ENCODE data around the gene ZSWIM9.
A peak's percentile ranks its signal among the peaks of the same experiment; 100 is the strongest.

Gene ZSWIM9

DNA sequence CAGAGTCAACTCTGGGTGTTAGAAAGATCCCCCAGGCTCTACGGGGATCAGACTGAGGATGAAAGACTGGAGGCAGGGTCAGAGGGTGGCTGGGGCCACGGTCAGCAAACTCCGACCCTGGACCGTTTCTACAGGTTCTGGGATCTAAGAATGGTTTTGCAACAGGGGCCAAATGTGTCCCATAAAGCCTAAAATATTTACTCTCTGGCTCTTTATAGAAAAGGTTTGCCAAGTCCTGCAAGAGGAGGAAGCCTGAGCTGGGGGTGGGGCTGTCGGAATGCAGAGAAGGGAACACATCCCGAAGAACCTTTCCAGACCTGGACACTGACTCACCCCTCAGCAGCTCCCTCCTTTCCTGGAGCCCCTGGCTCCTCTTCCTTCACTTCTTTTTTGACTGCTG is 21.1 kb upstream of the ZSWIM9 start:
- H3K4me3 ChIP-seq (ENCODE audit: control insufficient read depth, low read depth, low read length): no peak overlapping the region
- no peak for DNase-seq (ENCODE audit: low read depth)
- TF ChIP-seq, protein P1, sequence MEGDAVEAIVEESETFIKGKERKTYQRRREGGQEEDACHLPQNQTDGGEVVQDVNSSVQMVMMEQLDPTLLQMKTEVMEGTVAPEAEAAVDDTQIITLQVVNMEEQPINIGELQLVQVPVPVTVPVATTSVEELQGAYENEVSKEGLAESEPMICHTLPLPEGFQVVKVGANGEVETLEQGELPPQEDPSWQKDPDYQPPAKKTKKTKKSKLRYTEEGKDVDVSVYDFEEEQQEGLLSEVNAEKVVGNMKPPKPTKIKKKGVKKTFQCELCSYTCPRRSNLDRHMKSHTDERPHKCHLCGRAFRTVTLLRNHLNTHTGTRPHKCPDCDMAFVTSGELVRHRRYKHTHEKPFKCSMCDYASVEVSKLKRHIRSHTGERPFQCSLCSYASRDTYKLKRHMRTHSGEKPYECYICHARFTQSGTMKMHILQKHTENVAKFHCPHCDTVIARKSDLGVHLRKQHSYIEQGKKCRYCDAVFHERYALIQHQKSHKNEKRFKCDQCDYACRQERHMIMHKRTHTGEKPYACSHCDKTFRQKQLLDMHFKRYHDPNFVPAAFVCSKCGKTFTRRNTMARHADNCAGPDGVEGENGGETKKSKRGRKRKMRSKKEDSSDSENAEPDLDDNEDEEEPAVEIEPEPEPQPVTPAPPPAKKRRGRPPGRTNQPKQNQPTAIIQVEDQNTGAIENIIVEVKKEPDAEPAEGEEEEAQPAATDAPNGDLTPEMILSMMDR (IDR thresholded peaks at IDR 0.05; ENCODE audit: control insufficient read depth, insufficient read depth, low read depth, low read length, missing control alignments): no peak

DNA sequence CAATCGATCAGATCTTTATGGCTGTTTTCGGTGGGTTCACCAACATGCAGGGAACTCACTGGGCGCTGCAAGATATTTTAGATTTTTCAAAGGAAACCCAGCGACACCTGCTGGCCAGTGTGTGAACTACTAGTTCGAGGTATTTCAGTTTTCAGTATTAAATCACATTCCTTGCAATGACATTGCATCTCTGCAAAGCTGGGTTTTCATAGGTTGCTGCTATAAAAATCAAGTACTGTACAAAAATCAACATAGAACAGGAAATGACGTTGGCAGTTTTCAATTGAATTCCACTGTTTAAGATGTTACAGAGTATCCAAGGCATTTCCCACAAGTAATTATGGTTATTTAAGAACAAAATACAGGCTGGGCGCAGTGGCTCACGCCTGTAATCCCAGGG is 17.9 kb upstream of the ZSWIM9 start:
- DNase-seq (ENCODE audit: low read depth): peak; percentile 14
- TF ChIP-seq, protein P1 (IDR thresholded peaks at IDR 0.05; ENCODE audit: control insufficient read depth, insufficient read depth, low read depth, low read length, missing control alignments): peak; percentile 70
- H3K4me3 ChIP-seq (ENCODE audit: control insufficient read depth, low read depth, low read length): no peak overlapping the region

DNA sequence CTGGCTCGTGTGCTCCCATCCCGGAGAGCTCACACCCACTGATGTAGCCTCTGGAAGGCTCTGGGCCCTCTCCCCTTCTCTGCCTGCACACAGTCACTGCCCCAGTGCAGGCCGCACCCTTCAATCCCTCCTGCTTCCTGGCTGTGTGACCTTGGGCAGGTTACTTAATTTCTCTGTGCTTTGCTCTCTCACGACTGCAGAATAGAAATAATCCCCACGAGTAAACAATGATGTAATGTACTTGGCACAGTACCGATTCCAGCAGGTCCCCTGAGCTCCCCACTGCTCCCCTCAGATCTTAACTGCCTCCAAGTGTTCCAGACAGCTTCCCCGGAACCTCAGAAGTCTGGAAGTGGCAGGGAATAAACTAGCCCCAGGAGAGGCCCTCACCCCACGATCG is 16.5 kb upstream of the ZSWIM9 start:
- no peak overlapping the region for H3K4me3 ChIP-seq (ENCODE audit: control insufficient read depth, low read depth, low read length)
- TF ChIP-seq, protein P1 (IDR thresholded peaks at IDR 0.05; ENCODE audit: control insufficient read depth, insufficient read depth, low read depth, low read length, missing control alignments): no peak
- DNase-seq (ENCODE audit: low read depth): no peak

DNA sequence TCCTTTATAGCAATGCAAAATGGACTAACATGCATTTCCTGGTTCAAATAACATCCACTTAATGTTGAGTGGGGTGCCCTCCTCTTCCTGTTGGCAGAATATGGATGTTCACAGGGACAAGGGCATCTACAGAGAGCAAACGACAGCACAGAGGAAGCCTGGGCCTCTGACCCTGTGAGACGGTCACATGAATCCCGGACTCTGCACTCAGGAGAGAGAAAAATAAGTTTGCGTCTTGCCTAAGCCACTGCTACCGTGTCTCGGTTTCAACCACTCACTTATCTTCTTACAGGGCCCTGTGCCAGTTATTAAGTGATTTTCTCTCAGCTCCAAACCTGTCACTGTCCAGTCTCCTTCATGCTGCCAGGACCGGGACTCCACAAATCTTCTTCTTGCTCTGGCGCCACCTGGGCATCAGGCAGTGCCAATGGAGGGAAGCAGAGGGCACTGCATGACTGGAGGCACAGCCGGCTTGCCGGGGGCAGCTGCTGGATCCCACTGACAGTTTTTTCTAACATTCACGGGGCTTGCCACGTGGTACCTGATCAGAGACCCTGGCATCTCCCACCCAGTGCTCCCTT is 12.2 kb upstream of the ZSWIM9 start:
- no peak overlapping the region for H3K4me3 ChIP-seq (ENCODE audit: control insufficient read depth, low read depth, low read length)
- no peak for DNase-seq (ENCODE audit: low read depth)
- TF ChIP-seq, protein P1 (IDR thresholded peaks at IDR 0.05; ENCODE audit: control insufficient read depth, insufficient read depth, low read depth, low read length, missing control alignments): no peak

DNA sequence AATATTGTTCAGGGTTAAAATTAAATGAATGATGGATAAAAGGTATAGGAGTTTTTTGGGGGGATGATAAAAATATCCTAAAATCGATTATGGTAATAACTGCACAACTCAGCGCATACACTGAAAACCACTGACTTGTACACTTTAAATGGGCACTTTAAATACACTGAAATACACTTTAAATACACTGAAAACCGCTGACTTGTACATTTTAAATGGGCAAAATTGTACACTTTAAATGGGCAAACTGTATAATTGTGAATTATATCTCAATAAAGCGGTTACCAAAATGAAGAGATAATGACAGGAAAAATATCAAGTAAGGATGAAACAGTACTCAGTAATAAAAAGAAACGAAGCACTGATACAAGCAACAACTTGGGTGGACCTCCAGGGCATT is 1.8 kb upstream of the ZSWIM9 start:
- no peak for DNase-seq (ENCODE audit: low read depth)
- no peak overlapping the region for H3K4me3 ChIP-seq (ENCODE audit: control insufficient read depth, low read depth, low read length)
- TF ChIP-seq, protein P1 (IDR thresholded peaks at IDR 0.05; ENCODE audit: control insufficient read depth, insufficient read depth, low read depth, low read length, missing control alignments): no peak

DNA sequence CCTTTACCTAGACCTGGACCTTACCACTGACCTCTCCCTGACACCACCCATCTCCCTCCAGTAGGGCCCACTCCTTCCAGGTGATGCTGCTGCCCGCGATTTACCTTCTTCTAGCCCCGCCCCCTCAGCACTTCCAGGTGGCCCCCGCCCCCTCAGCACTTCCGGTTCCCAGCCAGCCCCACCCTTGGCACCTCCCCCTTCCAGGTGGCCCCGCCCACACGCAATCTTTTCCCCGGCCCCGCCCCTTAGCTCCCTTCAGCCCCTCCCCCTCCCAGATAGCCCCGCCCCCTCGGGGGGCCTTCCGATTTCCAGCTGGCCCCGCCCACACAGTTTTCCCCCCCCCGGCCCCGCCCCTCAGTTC is 922 bp upstream of the ZSWIM9 start:
- no peak for DNase-seq (ENCODE audit: low read depth)
- peak overlapping the region; percentile 97 for H3K4me3 ChIP-seq (ENCODE audit: control insufficient read depth, low read depth, low read length)
- TF ChIP-seq, protein P1 (IDR thresholded peaks at IDR 0.05; ENCODE audit: control insufficient read depth, insufficient read depth, low read depth, low read length, missing control alignments): no peak

Data from AG09309 (cell line).